GM12878 (cell line): ENCODE data around the gene RNASEH2B. TPM values are rescaled to one million over a fixed set of nuclear protein-coding genes. Genes with fewer than 3 reads are reported as not detected.

Source experiments
- ATAC-seq: fragments of 200-7000 bp; cut with Tn5 transposase; 3 replicates; pipeline ENCODE4 v1.9.1; 2020; ENCODE audit warnings: mild to moderate bottlenecking, moderate library complexity
- BruUV-seq: library from RNA; stranded (reverse); fragments of 400-500 nt; replicated peaks from 2 replicates; lab custom pipeline; 2021; lab: Mats Ljungman, UMichigan
- CTCF ChIA-PET: fragments of 300-600 bp; sonication (Branson Sonifier 250); formaldehyde crosslinking; extraction: SDS; loops from one replicate; lab custom pipeline; 2021; ENCODE audit warnings: inconsistent platforms; lab: Yijun Ruan, JAX
- POLR2A ChIA-PET: fragments of 350-600 bp; formaldehyde crosslinking; extraction: SDS; loops from one replicate; lab custom pipeline; 2021; ENCODE audit warnings: inconsistent platforms; lab: Charles Lee
- RAD21 ChIA-PET: fragments of 300-600 bp; sonication (Branson Sonifier 250); formaldehyde crosslinking; loops from one replicate; lab custom pipeline; 2023; ENCODE audit warnings: antibody characterized with exemption; ENCODE audit not compliant: unreplicated experiment; lab: Charles Lee
- SMC1A ChIA-PET: fragments of 300-600 bp; sonication (Branson Sonifier 250); formaldehyde crosslinking; loops from one replicate; lab custom pipeline; 2023; ENCODE audit not compliant: unreplicated experiment, uncharacterized antibody; lab: Charles Lee
- DNase-seq: peaks from one replicate; pipeline ENCODE4 v3.0.0-alpha.2; 2011; ENCODE audit warnings: low read depth, low spot score
- FAIRE-seq: peaks from 3 replicates; lab custom pipeline; 2011; peaks lifted over from hg19 to GRCh38; lab: Jason Lieb, UNC
- H2AFZ ChIP-seq: 2 replicates; pipeline ENCODE4 v1.6.0; 2011; ENCODE audit warnings: low read depth, low read length, control low read depth; ENCODE audit not compliant: control insufficient read depth
- H3K27ac ChIP-seq: 2 replicates; pipeline ENCODE4 v1.5.1; 2011; ENCODE audit warnings: control low read depth; ENCODE audit not compliant: control insufficient read depth, insufficient read depth
- H3K27me3 ChIP-seq, 2 experiments: replicated peaks in 1 of 2; 2 replicates each; pipeline versions ENCODE4 v1.6.0 to v1.6.1; 2011; ENCODE audit warnings: low read length in 1 of 2; ENCODE audit not compliant: control insufficient read depth in 2 of 2, insufficient read depth in 2 of 2
- H3K36me3 ChIP-seq, 2 experiments: 2 replicates each; pipeline ENCODE4 v1.5.1; 2011; ENCODE audit warnings: low read length in 1 of 2; ENCODE audit not compliant: control insufficient read depth in 2 of 2, insufficient read depth in 2 of 2
- H3K4me1 ChIP-seq: 2 replicates; pipeline ENCODE4 v1.6.1; 2011; ENCODE audit warnings: mild to moderate bottlenecking, low read length, moderate library complexity, mixed read lengths; ENCODE audit not compliant: control insufficient read depth, insufficient read depth
- H3K4me2 ChIP-seq: 2 replicates; pipeline ENCODE4 v1.6.0; 2011; ENCODE audit warnings: control low read depth; ENCODE audit not compliant: control insufficient read depth, insufficient read depth
- H3K4me3 ChIP-seq: fragments of 200-600 bp; sonication (generic); 2 replicates; pipeline ENCODE4 v1.5.1; 2016
- H3K79me2 ChIP-seq: 2 replicates; pipeline ENCODE4 v1.6.0; 2011; ENCODE audit warnings: low read length; ENCODE audit not compliant: control insufficient read depth, insufficient read depth
- H3K9ac ChIP-seq: 2 replicates; pipeline ENCODE4 v1.8.0; 2011; ENCODE audit warnings: low read length, control low read depth, mixed read lengths; ENCODE audit not compliant: control insufficient read depth, insufficient read depth
- H3K9me3 ChIP-seq: replicated peaks from 3 replicates; pipeline ENCODE4 v1.5.1; 2011; ENCODE audit warnings: mild to moderate bottlenecking, low read length; ENCODE audit not compliant: control insufficient read depth, insufficient read depth
- H4K20me1 ChIP-seq: 2 replicates; pipeline ENCODE4 v1.6.0; 2011; ENCODE audit not compliant: control insufficient read depth, insufficient read depth
- GATAD2B ChIP-seq: fragments of 450-650 bp; conservative IDR thresholded peaks from 2 replicates; pipeline ENCODE4 v1.6.1; 2017; ENCODE audit warnings: low read depth, mild to moderate bottlenecking, moderate library complexity
- IKZF2 ChIP-seq, 2 experiments: fragments of 450-650 bp; IDR thresholded peaks; 2 replicates each; pipeline ENCODE4 v1.6.1; 2017; ENCODE audit warnings: mild to moderate bottlenecking in 2 of 2, moderate library complexity in 2 of 2
- RBBP5 ChIP-seq: fragments of 200-600 bp; sonication (generic); conservative IDR thresholded peaks from 2 replicates; pipeline ENCODE4 v1.6.1; 2016
- RCOR1 ChIP-seq: conservative IDR thresholded peaks from 2 replicates; pipeline ENCODE4 v1.6.1; 2012; ENCODE audit warnings: low read depth, low read length, improper control_type of control experiment
- SIN3A ChIP-seq: IDR thresholded peaks from 2 replicates; pipeline ENCODE4 v1.6.1; 2012; ENCODE audit warnings: low read depth, low read length, improper control_type of control experiment
- SMARCA5 ChIP-seq: fragments of 450-650 bp; IDR thresholded peaks from 2 replicates; pipeline ENCODE4 v1.6.1; 2017; ENCODE audit warnings: mild to moderate bottlenecking
- STAT3 ChIP-seq: IDR thresholded peaks from 2 replicates; pipeline ENCODE4 v1.6.1; 2011; ENCODE audit warnings: low read depth, low read length, improper control_type of control experiment
- TCF3 ChIP-seq: IDR thresholded peaks from 2 replicates; pipeline ENCODE4 v1.6.1; 2012; ENCODE audit warnings: low read depth, mild to moderate bottlenecking, low read length, borderline replicate concordance; ENCODE audit not compliant: insufficient read depth
- WRNIP1 ChIP-seq: IDR thresholded peaks from 2 replicates; pipeline ENCODE4 v1.6.1; 2011; ENCODE audit warnings: low read depth, low read length, improper control_type of control experiment, borderline replicate concordance
- ZNF384 ChIP-seq: IDR thresholded peaks from 2 replicates; pipeline ENCODE4 v1.6.1; 2012; ENCODE audit warnings: low read depth, mild to moderate bottlenecking, low read length, improper control_type of control experiment, borderline replicate concordance
- ZZZ3 ChIP-seq: IDR thresholded peaks from 2 replicates; pipeline ENCODE4 v1.6.1; 2011; ENCODE audit warnings: low read depth; ENCODE audit not compliant: control insufficient read depth, insufficient read length
- WGBS: methylation state at CpG from one replicate; pipeline ENCODE4 v1.1.6; 2016; ENCODE audit warnings: low lambda C conversion rate; ENCODE audit not compliant: insufficient replicate concordance, insufficient coverage; ENCODE audit errors: missing lambda C conversion rate; 5-methylcytosine and 5-hydroxymethylcytosine counted together
- in situ Hi-C: fragments of 300-500 bp; cut with MboI; formaldehyde crosslinking; loops from 9 replicates; pipeline ENCODE4 v1.14.3; 2018; ENCODE audit warnings: mixed read lengths
- intact Hi-C: fragments of 100-400 bp; cut with micrococcal nuclease; formaldehyde crosslinking; loops from one replicate; pipeline ENCODE4 v1.14.2; 2022; ENCODE audit not compliant: unreplicated experiment
- polyA plus RNA-seq, 11 experiments: library from polyadenylated mRNA; depleted of rRNA in 4 of 11; unstranded in 6 of 11; stranded (reverse) in 5 of 11; fragments of >200 nt; fragmentation: Nextera tagmentation in 4 of 11; fragmentation: Illumina TruSeq in 1 of 11; extraction: Ambion mirVana in 4 of 11; extraction: Trizol in 1 of 11; gene quantifications; 1 replicate in 1 of 11; 2 replicates in 10 of 11; pipeline versions ENCODE4 v1.2.1 to v1.2.3, GENCODE V29; 2011 to 2016; ENCODE audit warnings: inconsistent platforms in 2 of 11, missing spikeins in 2 of 11, low read depth in 1 of 11
- total RNA-seq, 4 experiments: library from RNA; depleted of rRNA in 3 of 4; stranded (reverse); fragments of >200 nt in 3 of 4; fragmentation: Illumina TruSeq in 1 of 4; extraction: Trizol in 1 of 4; gene quantifications; 2 replicates each; pipeline versions ENCODE4 v1.2.1 to v1.2.3, GENCODE V29; 2013 to 2021
- TF ChIP-seq, protein P1 (sequence below): IDR thresholded peaks from 2 replicates; pipeline ENCODE4 v1.6.1; 2011; ENCODE audit warnings: low read depth, low read length, improper control_type of control experiment, borderline replicate concordance
- TF ChIP-seq, protein P2 (sequence below): fragments of 450-650 bp; IDR thresholded peaks from 2 replicates; pipeline ENCODE4 v1.6.1; 2017; ENCODE audit warnings: low read depth, mild to moderate bottlenecking, moderate library complexity
- TF ChIP-seq, protein P3 (sequence below): fragments of 450-650 bp; formaldehyde crosslinking; IDR thresholded peaks from 2 replicates; pipeline ENCODE4 v1.5.0; 2022; ENCODE audit warnings: mild to moderate bottlenecking, missing genetic modification characterization

Gene RNASEH2B
- total and polyA plus RNA-seq, 10 of the 15 experiments (the other 5 are each of a cell fraction or from before 2014, with no cell fraction given), result 64.9 to 148 (median 97.3) TPM

DNA sequence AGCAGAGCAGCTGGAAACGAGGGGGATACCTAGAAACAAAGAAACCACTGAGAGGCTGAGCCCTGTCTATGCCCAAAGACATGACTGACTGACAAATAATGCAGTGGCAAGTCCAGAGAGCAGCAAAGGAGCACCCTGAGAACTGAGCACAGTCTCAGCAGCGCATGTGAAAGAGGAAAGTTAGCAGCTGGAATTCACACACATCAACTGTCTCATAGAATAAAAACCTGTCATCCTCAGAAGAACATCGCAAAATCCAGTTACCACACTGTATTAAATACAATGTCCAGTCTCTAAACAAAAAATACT is 42.0 kb upstream of the RNASEH2B start (continued):
- TF ChIP-seq WRNIP1 (no peak), GATAD2B (no peak), ZNF384 (no peak), SIN3A (no peak), RCOR1 (no peak), TCF3 (no peak), SMARCA5 (no peak), STAT3 (no peak)
- TF ChIP-seq, protein P1, sequence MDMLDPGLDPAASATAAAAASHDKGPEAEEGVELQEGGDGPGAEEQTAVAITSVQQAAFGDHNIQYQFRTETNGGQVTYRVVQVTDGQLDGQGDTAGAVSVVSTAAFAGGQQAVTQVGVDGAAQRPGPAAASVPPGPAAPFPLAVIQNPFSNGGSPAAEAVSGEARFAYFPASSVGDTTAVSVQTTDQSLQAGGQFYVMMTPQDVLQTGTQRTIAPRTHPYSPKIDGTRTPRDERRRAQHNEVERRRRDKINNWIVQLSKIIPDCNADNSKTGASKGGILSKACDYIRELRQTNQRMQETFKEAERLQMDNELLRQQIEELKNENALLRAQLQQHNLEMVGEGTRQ, result no peak
- TF ChIP-seq, protein P2, sequence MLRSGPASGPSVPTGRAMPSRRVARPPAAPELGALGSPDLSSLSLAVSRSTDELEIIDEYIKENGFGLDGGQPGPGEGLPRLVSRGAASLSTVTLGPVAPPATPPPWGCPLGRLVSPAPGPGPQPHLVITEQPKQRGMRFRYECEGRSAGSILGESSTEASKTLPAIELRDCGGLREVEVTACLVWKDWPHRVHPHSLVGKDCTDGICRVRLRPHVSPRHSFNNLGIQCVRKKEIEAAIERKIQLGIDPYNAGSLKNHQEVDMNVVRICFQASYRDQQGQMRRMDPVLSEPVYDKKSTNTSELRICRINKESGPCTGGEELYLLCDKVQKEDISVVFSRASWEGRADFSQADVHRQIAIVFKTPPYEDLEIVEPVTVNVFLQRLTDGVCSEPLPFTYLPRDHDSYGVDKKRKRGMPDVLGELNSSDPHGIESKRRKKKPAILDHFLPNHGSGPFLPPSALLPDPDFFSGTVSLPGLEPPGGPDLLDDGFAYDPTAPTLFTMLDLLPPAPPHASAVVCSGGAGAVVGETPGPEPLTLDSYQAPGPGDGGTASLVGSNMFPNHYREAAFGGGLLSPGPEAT, result no peak

DNA sequence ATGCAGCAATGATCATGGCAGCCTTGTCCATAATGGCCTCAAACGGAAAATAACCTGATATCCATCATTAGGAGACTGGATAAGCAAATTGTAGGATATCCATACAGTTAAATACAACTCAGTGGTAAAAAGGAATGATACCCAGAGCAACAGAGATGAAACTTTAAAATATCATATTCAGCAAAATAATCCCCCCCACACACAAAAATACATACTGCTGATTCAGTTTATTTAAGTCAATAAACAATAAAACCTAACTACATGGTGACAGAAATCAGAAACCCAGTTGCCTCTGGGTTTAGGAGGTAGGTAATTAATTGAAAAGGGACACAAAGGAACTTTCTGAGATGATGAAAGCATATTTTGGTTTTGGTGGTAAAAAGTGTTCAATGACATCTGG is 38.2 kb upstream of the RNASEH2B start:
- H2AFZ ChIP-seq, result no peak overlapping the region
- no TSS peak for BruUV-seq
- FAIRE-seq, result no peak
- no peaks in the 10 kb centered on the region for H3K36me3 ChIP-seq
- ChIA-PET SMC1A (no interaction called here), POLR2A (no interaction called here), RAD21 (no interaction called here), CTCF (no interaction called here)
- H3K4me1 ChIP-seq, result no peaks in the 10 kb centered on the region
- H3K4me2 ChIP-seq, result no peak overlapping the region
- H3K27me3 ChIP-seq, result no peaks in the 10 kb centered on the region
- whole genome bisulfite sequencing, result 55% methylated on average over 1 of the region's 1 CpG
- no peak overlapping the region for H3K4me3 ChIP-seq
- no peaks in the 10 kb centered on the region for H4K20me1 ChIP-seq
- in situ Hi-C loops, result no loop called here
- H3K9me3 ChIP-seq, result no peaks in the 10 kb centered on the region
- H3K79me2 ChIP-seq, result no peaks in the 10 kb centered on the region
- H3K27ac ChIP-seq, result no peak overlapping the region
- DNase-seq, result no peak
- H3K9ac ChIP-seq, result no peak overlapping the region
- no peak for ATAC-seq
- intact Hi-C loops, result no loop called here
- no peak for TF ChIP-seq IKZF2 (IDR thresholded peaks at IDR 0.05)
- TF ChIP-seq, protein P3, sequence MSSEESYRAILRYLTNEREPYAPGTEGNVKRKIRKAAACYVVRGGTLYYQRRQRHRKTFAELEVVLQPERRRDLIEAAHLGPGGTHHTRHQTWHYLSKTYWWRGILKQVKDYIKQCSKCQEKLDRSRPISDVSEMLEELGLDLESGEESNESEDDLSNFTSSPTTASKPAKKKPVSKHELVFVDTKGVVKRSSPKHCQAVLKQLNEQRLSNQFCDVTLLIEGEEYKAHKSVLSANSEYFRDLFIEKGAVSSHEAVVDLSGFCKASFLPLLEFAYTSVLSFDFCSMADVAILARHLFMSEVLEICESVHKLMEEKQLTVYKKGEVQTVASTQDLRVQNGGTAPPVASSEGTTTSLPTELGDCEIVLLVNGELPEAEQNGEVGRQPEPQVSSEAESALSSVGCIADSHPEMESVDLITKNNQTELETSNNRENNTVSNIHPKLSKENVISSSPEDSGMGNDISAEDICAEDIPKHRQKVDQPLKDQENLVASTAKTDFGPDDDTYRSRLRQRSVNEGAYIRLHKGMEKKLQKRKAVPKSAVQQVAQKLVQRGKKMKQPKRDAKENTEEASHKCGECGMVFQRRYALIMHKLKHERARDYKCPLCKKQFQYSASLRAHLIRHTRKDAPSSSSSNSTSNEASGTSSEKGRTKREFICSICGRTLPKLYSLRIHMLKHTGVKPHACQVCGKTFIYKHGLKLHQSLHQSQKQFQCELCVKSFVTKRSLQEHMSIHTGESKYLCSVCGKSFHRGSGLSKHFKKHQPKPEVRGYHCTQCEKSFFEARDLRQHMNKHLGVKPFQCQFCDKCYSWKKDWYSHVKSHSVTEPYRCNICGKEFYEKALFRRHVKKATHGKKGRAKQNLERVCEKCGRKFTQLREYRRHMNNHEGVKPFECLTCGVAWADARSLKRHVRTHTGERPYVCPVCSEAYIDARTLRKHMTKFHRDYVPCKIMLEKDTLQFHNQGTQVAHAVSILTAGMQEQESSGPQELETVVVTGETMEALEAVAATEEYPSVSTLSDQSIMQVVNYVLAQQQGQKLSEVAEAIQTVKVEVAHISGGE (CRISPR knock-in tag), result no peak
- no peak for TF ChIP-seq RBBP5
- no peak for TF ChIP-seq ZZZ3
